Small intestine (tissue), 7 donors: Measurements from ENCODE around the gene DACT2. TPM values are rescaled to one million over a fixed set of nuclear protein-coding genes. Genes with fewer than 3 reads are reported as not detected.
A peak's percentile ranks its signal among the peaks of the same experiment; 100 is the strongest.

ENCODE experiments used
- DNase-seq, 2 donors: peaks; one replicate each; pipeline versions ENCODE4 v3.0.0 to v3.0.0-alpha.2; 2013
- FAIRE-seq: peaks from 2 replicates; lab custom pipeline; 2012; peaks lifted over from hg19 to GRCh38; lab: Jason Lieb, UNC
- H3K27ac ChIP-seq, 3 donors: one replicate each; pipeline ENCODE4 v1.5.1; 2013; ENCODE audit warnings: low read length in 2 of 3, mild to moderate bottlenecking in 2 of 3, control low read depth in 1 of 3, inconsistent platforms in 1 of 3, low read depth in 1 of 3, moderate library complexity in 1 of 3
- H3K27me3 ChIP-seq, 3 donors: one replicate each; pipeline ENCODE4 v1.6.1; 2013; ENCODE audit warnings: low read length in 3 of 3, inconsistent platforms in 1 of 3; ENCODE audit not compliant: control insufficient read depth in 3 of 3, insufficient read depth in 3 of 3
- H3K36me3 ChIP-seq, 3 donors: one replicate each; pipeline ENCODE4 v1.6.1; 2013; ENCODE audit warnings: low read length in 3 of 3, inconsistent platforms in 1 of 3, low read depth in 1 of 3, mild to moderate bottlenecking in 1 of 3, moderate library complexity in 1 of 3; ENCODE audit not compliant: control insufficient read depth in 3 of 3, insufficient read depth in 2 of 3
- H3K4me1 ChIP-seq, 3 donors: one replicate each; pipeline ENCODE4 v1.6.1; 2013; ENCODE audit warnings: low read length in 2 of 3, inconsistent platforms in 1 of 3, low read depth in 1 of 3, mild to moderate bottlenecking in 1 of 3, moderate library complexity in 1 of 3; ENCODE audit not compliant: control insufficient read depth in 3 of 3, insufficient read depth in 2 of 3
- H3K4me3 ChIP-seq, 3 donors: one replicate each; pipeline ENCODE4 v1.5.1; 2013; ENCODE audit warnings: low read length in 3 of 3, control low read depth in 1 of 3, inconsistent platforms in 1 of 3, low read depth in 1 of 3, mild to moderate bottlenecking in 1 of 3, moderate library complexity in 1 of 3
- H3K9me3 ChIP-seq, 2 donors: one replicate each; pipeline ENCODE4 v1.6.1; 2013; ENCODE audit warnings: low read depth in 1 of 2, low read length in 1 of 2; ENCODE audit not compliant: control insufficient read depth in 2 of 2, insufficient read depth in 1 of 2
- WGBS, 3 donors: extraction: QIAGEN DNeasy Blood & Tissue Kit; methylation state at CpG; one replicate each; pipeline ENCODE4 v1.1.7; 2013; 5-methylcytosine and 5-hydroxymethylcytosine counted together
- polyA plus RNA-seq, 4 donors: library from polyadenylated mRNA; stranded (reverse) in 3 of 4; unstranded in 1 of 4; fragments of 200-250 nt in 3 of 4; fragments of 120-200 nt in 1 of 4; gene quantifications; one replicate each; pipeline versions ENCODE4 v1.2.1 to v1.2.3, GENCODE V29; 2013
- donor health status: healthy with polysubstance abuse.
- donor health status: control.
- donor health status: control.
- donor health status: Bipolar disorder and iron deficiency.
- donor health status: healthy.

DACT2 gene
- polyA plus RNA-seq, 4 donors = 0.48 to 7.7 (median 0.54) TPM; not detected in 1

- Histone ChIP-seq H3K4me1 (peaks cover 3 to 52% (median 7%) of the 10 kb centered on the region in 3 donors), H3K36me3 (no peaks in the 10 kb centered on the region), H3K27ac (peak overlapping the region; percentile 79 to 94 (median 86)), H3K4me3 (no peak overlapping the region), H3K9me3 (no peaks in the 10 kb centered on the region), H3K27me3 (no peaks in the 10 kb centered on the region)
- DNase-seq (peak; percentile 29 to 66), FAIRE-seq (no peak)
- WGBS, 3 donors = 49 to 70% (median 58%) methylated on average over 11 to 12 of the region's 12 CpGs
These were observed 58.3 kb downstream of the DACT2 start for GRCh38 chr6:168261234-168261633.

- no peak for FAIRE-seq
- H3K9me3 ChIP-seq = peaks cover 0 to 7% of the 10 kb centered on the region in 2 donors
- no peaks in the 10 kb centered on the region for H3K36me3 ChIP-seq
- H3K4me1 ChIP-seq = peaks cover 3 to 48% (median 7%) of the 10 kb centered on the region in 3 donors
- peak overlapping the region in 2 of 3 donors; percentile 79 to 94 for H3K27ac ChIP-seq
- no peak for DNase-seq
- 83 to 88% (median 83%) methylated on average over 24 of the region's 24 CpGs for whole genome bisulfite sequencing, 3 donors
- H3K27me3 ChIP-seq = no peaks in the 10 kb centered on the region
- no peak overlapping the region for H3K4me3 ChIP-seq
These were observed 59.1 kb downstream of the DACT2 start for GRCh38 chr6:168260420-168260987.

- no peak overlapping the region for H3K27ac ChIP-seq
- H3K36me3 ChIP-seq = no peaks in the 10 kb centered on the region
- peaks cover 3 to 37% (median 7%) of the 10 kb centered on the region in 3 donors for H3K4me1 ChIP-seq
- no peaks in the 10 kb centered on the region for H3K27me3 ChIP-seq
- peaks cover 0 to 12% of the 10 kb centered on the region in 2 donors for H3K9me3 ChIP-seq
- no peak overlapping the region for H3K4me3 ChIP-seq
- 87 to 95% (median 94%) methylated on average over 15 of the region's 15 CpGs for WGBS, 3 donors
- no peak for DNase-seq
- FAIRE-seq = no peak
These were observed 60.8 kb downstream of the DACT2 start for GRCh38 chr6:168258795-168259194.

GRCh38 chr6:168256940-168257339 lies 62.6 kb downstream of the DACT2 start:
- FAIRE-seq = no peak
- no peak for DNase-seq
- Histone ChIP-seq H3K27ac (no peak overlapping the region), H3K4me3 (no peak overlapping the region), H3K4me1 (peaks cover 3 to 31% (median 9%) of the 10 kb centered on the region in 3 donors), H3K27me3 (no peaks in the 10 kb centered on the region), H3K36me3 (no peaks in the 10 kb centered on the region), H3K9me3 (peaks cover 0 to 12% of the 10 kb centered on the region in 2 donors)

Other genes starting within 250 kb of the DACT2 start
- gene FRMD1, start 240.6 kb downstream of the DACT2 start, polyA plus RNA-seq = 10 to 100 TPM in 1 of 4 donors, 1 to 10 TPM in 2, under 1 TPM in 1; 0.15 to 11.5 (median 1.3) TPM
- 10 to 100 TPM in 1 of 4 donors, 1 to 10 TPM in 2, under 1 TPM in 1; 0.89 to 56.7 (median 4.0) TPM for gene SMOC2, start 121.4 kb upstream of the DACT2 start, polyA plus RNA-seq